Bronchial epithelial cell (primary cell): ENCODE data around the gene ARFGEF3. TPM values are rescaled to one million over a fixed set of nuclear protein-coding genes. Genes with fewer than 3 reads are reported as not detected.

Source experiments
- DNase-seq: peaks from one replicate; pipeline ENCODE4 v3.0.0-alpha.2; 2010; ENCODE audit warnings: low read depth
- FAIRE-seq: peaks from 2 replicates; lab custom pipeline; 2011; peaks lifted over from hg19 to GRCh38; lab: Jason Lieb, UNC
- H3K27me3 ChIP-seq: 2 replicates; pipeline ENCODE4 v1.5.1; 2011; ENCODE audit warnings: low read length; ENCODE audit not compliant: control insufficient read depth, insufficient read depth
- H3K36me3 ChIP-seq: 2 replicates; pipeline ENCODE4 v1.5.1; 2011; ENCODE audit warnings: low read length; ENCODE audit not compliant: control insufficient read depth, insufficient read depth
- H3K4me3 ChIP-seq: 2 replicates; pipeline ENCODE4 v1.5.1; 2011; ENCODE audit warnings: mild to moderate bottlenecking, low read depth, low read length, control low read depth
- total RNA-seq: library from RNA; depleted of rRNA; stranded (reverse); fragments of >200 nt; gene quantifications from 2 replicates; pipeline ENCODE4 v1.2.1, GENCODE V29; 2014
- TF ChIP-seq, protein P1 (sequence below): IDR thresholded peaks from 2 replicates; pipeline ENCODE4 v1.5.1; 2011; ENCODE audit warnings: mild to moderate bottlenecking, moderate library complexity, low read length, control low read depth, inconsistent platforms; ENCODE audit not compliant: insufficient read depth, severe bottlenecking

ARFGEF3 gene, protein sequence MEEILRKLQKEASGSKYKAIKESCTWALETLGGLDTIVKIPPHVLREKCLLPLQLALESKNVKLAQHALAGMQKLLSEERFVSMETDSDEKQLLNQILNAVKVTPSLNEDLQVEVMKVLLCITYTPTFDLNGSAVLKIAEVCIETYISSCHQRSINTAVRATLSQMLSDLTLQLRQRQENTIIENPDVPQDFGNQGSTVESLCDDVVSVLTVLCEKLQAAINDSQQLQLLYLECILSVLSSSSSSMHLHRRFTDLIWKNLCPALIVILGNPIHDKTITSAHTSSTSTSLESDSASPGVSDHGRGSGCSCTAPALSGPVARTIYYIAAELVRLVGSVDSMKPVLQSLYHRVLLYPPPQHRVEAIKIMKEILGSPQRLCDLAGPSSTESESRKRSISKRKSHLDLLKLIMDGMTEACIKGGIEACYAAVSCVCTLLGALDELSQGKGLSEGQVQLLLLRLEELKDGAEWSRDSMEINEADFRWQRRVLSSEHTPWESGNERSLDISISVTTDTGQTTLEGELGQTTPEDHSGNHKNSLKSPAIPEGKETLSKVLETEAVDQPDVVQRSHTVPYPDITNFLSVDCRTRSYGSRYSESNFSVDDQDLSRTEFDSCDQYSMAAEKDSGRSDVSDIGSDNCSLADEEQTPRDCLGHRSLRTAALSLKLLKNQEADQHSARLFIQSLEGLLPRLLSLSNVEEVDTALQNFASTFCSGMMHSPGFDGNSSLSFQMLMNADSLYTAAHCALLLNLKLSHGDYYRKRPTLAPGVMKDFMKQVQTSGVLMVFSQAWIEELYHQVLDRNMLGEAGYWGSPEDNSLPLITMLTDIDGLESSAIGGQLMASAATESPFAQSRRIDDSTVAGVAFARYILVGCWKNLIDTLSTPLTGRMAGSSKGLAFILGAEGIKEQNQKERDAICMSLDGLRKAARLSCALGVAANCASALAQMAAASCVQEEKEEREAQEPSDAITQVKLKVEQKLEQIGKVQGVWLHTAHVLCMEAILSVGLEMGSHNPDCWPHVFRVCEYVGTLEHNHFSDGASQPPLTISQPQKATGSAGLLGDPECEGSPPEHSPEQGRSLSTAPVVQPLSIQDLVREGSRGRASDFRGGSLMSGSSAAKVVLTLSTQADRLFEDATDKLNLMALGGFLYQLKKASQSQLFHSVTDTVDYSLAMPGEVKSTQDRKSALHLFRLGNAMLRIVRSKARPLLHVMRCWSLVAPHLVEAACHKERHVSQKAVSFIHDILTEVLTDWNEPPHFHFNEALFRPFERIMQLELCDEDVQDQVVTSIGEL (N-terminal part only)
- 10.3 and 14.2 TPM in 2 replicates for total RNA-seq

DNA sequence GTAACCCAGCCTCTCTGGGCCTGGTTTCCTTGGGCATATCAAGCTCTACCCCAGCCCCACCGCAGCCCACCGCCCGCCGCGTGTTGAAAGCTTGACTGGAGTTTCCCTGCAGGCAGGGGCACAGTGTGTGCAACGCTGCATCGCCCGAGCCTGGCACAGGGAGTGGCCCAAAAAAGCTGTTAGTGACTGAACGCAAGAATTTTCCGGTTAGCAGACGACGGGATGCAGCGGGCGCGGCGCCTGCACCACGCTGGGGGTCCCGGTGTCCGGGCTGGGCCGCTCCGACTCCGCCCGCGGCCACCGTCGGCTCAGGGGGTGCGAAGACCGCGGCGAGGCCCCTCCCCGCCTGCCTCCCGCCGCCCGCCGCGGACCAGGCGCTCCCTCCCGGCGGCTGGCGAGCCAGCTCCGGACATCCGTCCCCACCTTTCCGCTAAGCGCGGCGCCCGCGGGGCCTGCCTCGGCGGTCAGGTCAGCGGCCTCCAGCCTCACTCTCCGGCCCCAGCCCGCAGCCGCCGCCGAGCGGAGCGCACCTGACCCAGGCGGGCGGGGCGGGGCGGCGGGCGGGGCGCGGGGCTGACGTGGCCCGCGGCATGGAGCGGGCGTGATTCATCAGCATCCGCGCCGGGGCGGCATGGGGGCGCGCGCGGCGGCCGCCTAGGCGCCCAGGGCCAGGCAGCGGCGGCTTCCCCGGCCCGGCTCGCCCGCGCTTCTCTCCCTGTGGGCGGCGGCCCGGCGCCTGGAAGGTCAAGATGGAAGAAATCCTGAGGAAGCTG, at the start of gene ARFGEF3:
ARFGEF3 (plus strand) TSS at position 602 of the 773 bp plus-strand sequence; CDS start at position 750, 148 bp downstream.
- DNase-seq (peak; percentile 17), FAIRE-seq (no peak)
- no peaks in the 10 kb centered on the region for H3K36me3 ChIP-seq
- TF ChIP-seq, protein P1, sequence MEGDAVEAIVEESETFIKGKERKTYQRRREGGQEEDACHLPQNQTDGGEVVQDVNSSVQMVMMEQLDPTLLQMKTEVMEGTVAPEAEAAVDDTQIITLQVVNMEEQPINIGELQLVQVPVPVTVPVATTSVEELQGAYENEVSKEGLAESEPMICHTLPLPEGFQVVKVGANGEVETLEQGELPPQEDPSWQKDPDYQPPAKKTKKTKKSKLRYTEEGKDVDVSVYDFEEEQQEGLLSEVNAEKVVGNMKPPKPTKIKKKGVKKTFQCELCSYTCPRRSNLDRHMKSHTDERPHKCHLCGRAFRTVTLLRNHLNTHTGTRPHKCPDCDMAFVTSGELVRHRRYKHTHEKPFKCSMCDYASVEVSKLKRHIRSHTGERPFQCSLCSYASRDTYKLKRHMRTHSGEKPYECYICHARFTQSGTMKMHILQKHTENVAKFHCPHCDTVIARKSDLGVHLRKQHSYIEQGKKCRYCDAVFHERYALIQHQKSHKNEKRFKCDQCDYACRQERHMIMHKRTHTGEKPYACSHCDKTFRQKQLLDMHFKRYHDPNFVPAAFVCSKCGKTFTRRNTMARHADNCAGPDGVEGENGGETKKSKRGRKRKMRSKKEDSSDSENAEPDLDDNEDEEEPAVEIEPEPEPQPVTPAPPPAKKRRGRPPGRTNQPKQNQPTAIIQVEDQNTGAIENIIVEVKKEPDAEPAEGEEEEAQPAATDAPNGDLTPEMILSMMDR, result no peak
- H3K4me3 ChIP-seq, result peak within 1 kb of the TSS; percentile 67
- no peaks in the 10 kb centered on the region for H3K27me3 ChIP-seq

DNA sequence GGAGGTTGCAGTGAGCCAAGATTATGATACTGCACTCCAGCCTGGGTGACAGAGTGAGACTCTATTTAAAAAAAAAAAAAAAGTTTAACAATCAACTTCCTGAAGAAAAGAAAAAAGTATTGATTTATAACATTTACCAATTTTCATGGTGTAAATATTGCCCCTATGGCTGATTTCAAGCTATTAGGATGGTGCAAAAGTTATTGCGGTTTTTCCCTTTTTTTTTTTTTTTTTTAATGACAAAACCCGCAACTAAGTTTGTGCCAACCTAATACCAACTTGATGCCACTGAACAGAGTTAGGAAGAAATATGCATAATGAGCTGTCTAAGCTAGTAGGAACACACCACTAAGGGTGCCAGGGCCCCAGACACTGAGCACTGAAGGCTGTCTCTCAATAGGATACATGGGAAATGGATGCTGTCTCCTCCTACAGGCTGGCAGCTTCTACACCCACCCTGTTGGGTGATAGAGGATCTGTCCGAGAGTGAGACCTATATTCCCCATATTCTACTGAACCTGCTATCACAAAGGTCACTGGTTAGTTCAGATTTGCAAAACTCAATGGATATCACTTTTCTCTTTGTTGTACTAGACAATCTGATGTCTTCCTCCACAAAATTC, 48.0 kb upstream of the ARFGEF3 start:
- Histone ChIP-seq H3K4me3 (no peak overlapping the region), H3K27me3 (no peaks in the 10 kb centered on the region), H3K36me3 (no peaks in the 10 kb centered on the region)
- FAIRE-seq (no peak), DNase-seq (no peak)
- TF ChIP-seq, protein P1, result no peak

DNA sequence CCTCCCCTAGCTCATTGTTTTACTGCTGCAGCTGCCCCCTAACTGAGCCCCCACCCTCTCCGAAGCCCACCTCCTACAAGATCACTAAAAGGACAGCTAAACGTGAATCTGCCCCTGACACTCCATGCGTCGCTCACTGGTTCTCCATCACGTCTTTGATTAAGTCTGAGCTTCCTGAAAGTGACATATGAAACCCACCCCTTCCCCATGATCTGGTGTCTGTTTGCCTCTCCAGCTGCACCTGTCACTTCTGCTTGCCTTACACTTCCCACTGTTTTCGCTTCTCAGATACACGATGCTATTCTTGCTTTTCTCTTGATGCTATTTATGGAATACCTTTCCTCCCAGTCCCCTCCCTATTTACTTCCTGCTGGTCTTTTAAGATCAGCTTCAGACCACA, 46.5 kb upstream of the ARFGEF3 start:
- FAIRE-seq (no peak), DNase-seq (no peak)
- H3K4me3 ChIP-seq, result no peak overlapping the region
- H3K27me3 ChIP-seq, result no peaks in the 10 kb centered on the region
- no peaks in the 10 kb centered on the region for H3K36me3 ChIP-seq
- TF ChIP-seq, protein P1, result no peak

DNA sequence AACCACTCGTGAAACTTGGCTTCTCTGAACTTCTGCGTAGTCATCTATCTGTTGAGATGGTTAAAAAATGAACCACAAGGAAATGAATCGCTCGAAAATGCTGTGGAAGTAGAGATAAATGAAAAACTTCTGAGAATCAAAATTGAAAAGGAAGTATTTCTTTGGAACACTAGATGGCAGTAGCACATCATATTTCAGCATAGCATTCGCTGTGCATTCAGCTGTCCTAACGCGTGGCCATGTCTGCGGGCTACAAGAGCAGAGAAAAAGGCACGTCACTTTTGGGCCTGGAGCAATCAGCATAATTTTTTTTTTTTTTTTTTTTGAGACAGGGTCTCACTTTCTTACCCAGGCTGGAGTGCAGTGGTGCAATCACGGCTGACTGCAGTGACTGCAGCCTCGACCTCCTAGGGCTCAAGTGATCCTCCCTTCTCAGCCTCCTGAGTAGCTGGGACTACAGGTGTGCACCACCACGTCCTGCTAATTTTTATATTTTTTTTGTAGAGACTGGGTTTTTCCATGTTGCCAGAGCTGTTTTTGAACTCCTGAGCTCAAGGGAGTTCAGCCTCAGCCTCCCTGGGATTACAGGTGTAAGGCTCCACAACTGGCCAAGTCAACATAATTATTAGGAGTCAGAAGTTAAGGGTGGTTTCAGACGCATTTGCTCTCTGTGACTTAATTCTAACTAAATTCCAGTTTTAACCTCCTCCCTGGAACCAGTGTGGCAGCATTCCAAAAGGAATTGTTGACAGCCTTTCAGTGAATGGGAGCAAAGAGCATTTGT, 45.7 kb upstream of the ARFGEF3 start:
- DNase-seq (peak; percentile 62), FAIRE-seq (no peak)
- TF ChIP-seq, protein P1, result peak; percentile 55
- Histone ChIP-seq H3K36me3 (no peaks in the 10 kb centered on the region), H3K27me3 (no peaks in the 10 kb centered on the region), H3K4me3 (no peak overlapping the region)
